OCI-M1 (cell line): ENCODE results near the gene NOX4.
"Not testable (repeated sequence)": the region's sequence is repeated elsewhere in the genome, so short reads cannot be mapped to it uniquely, and the experiment has no call there.

Experiments
- DNase-seq: peaks from one replicate; lab custom pipeline; 2025; lab: John Stamatoyannopoulos, UW

The NOX4 gene

GRCh38 chr11:89379976-89380771 lies 111.0 kb downstream of the NOX4 start:
- not testable (repeated sequence) for DNase-seq

- not testable (repeated sequence) for DNase-seq
Measured at GRCh38 chr11:89378986-89379385, 112.2 kb downstream of the NOX4 start.

- DNase-seq: not testable (repeated sequence)
Measured at GRCh38 chr11:89369356-89369755, 121.8 kb downstream of the NOX4 start.

- not testable (repeated sequence) for DNase-seq
Measured at GRCh38 chr11:89364856-89365255, 126.3 kb downstream of the NOX4 start.

GRCh38 chr11:89361734-89362133 lies 129.4 kb downstream of the NOX4 start:
- no peak for DNase-seq

- not testable (repeated sequence) for DNase-seq
Measured at GRCh38 chr11:89359208-89359607, 132.0 kb downstream of the NOX4 start.

- DNase-seq: no peak
Measured at GRCh38 chr11:89358761-89359160, 132.4 kb downstream of the NOX4 start.

- DNase-seq: no peak
Measured at GRCh38 chr11:89355646-89356045, 135.5 kb downstream of the NOX4 start.

GRCh38 chr11:89354513-89354912 lies 136.7 kb downstream of the NOX4 start:
- DNase-seq: not testable (repeated sequence)

GRCh38 chr11:89347071-89347470 lies 144.1 kb downstream of the NOX4 start:
- no peak for DNase-seq

GRCh38 chr11:89346601-89347000 lies 144.6 kb downstream of the NOX4 start:
- no peak for DNase-seq

GRCh38 chr11:89342880-89343572 lies 148.1 kb downstream of the NOX4 start:
- DNase-seq: not testable (repeated sequence)

- not testable (repeated sequence) for DNase-seq
Measured at GRCh38 chr11:89340450-89340849, 150.7 kb downstream of the NOX4 start.

- not testable (repeated sequence) for DNase-seq
Measured at GRCh38 chr11:89338073-89338472, 153.1 kb downstream of the NOX4 start.

- not testable (repeated sequence) for DNase-seq
Measured at GRCh38 chr11:89337100-89337650, 154.0 kb downstream of the NOX4 start.

GRCh38 chr11:89333704-89334103 lies 157.5 kb downstream of the NOX4 start:
- DNase-seq: peak; percentile 64

GRCh38 chr11:89331940-89332339 lies 159.2 kb downstream of the NOX4 start:
- not testable (repeated sequence) for DNase-seq

GRCh38 chr11:89327885-89328284 lies 163.3 kb downstream of the NOX4 start:
- DNase-seq: peak; percentile 37

GRCh38 chr11:89321401-89321800 lies 169.8 kb downstream of the NOX4 start:
- no peak for DNase-seq

GRCh38 chr11:89310607-89311006 lies 180.6 kb downstream of the NOX4 start:
- DNase-seq: not testable (repeated sequence)

GRCh38 chr11:89309321-89309985 lies 181.7 kb downstream of the NOX4 start:
- not testable (repeated sequence) for DNase-seq

GRCh38 chr11:89308272-89308671 lies 182.9 kb downstream of the NOX4 start:
- DNase-seq: not testable (repeated sequence)
